K562 (cell line): ENCODE results near the gene NFATC3. TPM values are rescaled to one million over a fixed set of nuclear protein-coding genes. Genes with fewer than 3 reads are reported as not detected.

Experiments
- BHLHE40 ChIP-seq: IDR thresholded peaks from 2 replicates; pipeline ENCODE4 v1.6.1; 2011; ENCODE audit warnings: low read length, improper control_type of control experiment
- CREBBP ChIP-seq: IDR thresholded peaks from one replicate; pipeline ENCODE4 v1.6.1; 2012; ENCODE audit warnings: low read depth, mild to moderate bottlenecking, control low read depth, inconsistent platforms, low read length
- EWSR1 ChIP-seq: fragments of 450-650 bp; IDR thresholded peaks from 2 replicates; pipeline ENCODE4 v1.6.1; 2018; ENCODE audit warnings: borderline replicate concordance, mild to moderate bottlenecking, low read depth, moderate library complexity; ENCODE audit not compliant: partially characterized antibody
- FOS ChIP-seq: IDR thresholded peaks from 3 replicates; pipeline ENCODE4 v1.6.1; 2011; ENCODE audit not compliant: insufficient read length; ENCODE audit errors: extremely low read depth
- FOSL1 ChIP-seq: fragments of 200-800 bp; sonication (Bioruptor generic); conservative IDR thresholded peaks from 2 replicates; pipeline ENCODE4 v1.6.1; 2016; ENCODE audit warnings: missing genetic modification characterization, missing compliant biosample characterization
- SMARCC2 ChIP-seq: fragments of 450-650 bp; IDR thresholded peaks from 2 replicates; pipeline ENCODE4 v1.6.1; 2017; ENCODE audit warnings: antibody characterized with exemption, moderate library complexity, mild to moderate bottlenecking, low read depth
- ZNF699 ChIP-seq: fragments of 250-450 bp; sonication (Bioruptor Pico); IDR thresholded peaks from 2 replicates; pipeline ENCODE4 v1.8.0; 2021; ENCODE audit warnings: mild to moderate bottlenecking, moderate library complexity; ENCODE audit not compliant: insufficient replicate concordance
- polyA plus RNA-seq, 8 experiments: library from polyadenylated mRNA; depleted of rRNA in 4 of 8; stranded (reverse) in 5 of 8; unstranded in 3 of 8; fragments of >200 nt; fragmentation: Nextera tagmentation in 2 of 8; fragmentation: Illumina TruSeq in 1 of 8; extraction: Ambion mirVana in 2 of 8; extraction: Trizol in 1 of 8; gene quantifications; 2 replicates each; pipeline versions ENCODE4 v1.2.1 to v1.2.3, GENCODE V29; 2011 to 2014; ENCODE audit warnings: inconsistent platforms in 1 of 8, missing spikeins in 1 of 8
- total RNA-seq, 7 experiments: library from RNA; depleted of rRNA in 6 of 7; stranded (reverse); fragments of >200 nt in 6 of 7; fragmentation: Illumina TruSeq in 2 of 7; extraction: Trizol in 2 of 7; gene quantifications; 2 replicates each; pipeline versions ENCODE4 v1.2.1 to v1.2.3, GENCODE V29; 2011 to 2021; ENCODE audit warnings: low replicate concordance in 1 of 7
- TF ChIP-seq, protein P1 (sequence below): fragments of 450-650 bp; IDR thresholded peaks from 2 replicates; pipeline ENCODE4 v1.6.1; 2016; ENCODE audit warnings: mild to moderate bottlenecking, moderate library complexity
- TF ChIP-seq, protein P2 (sequence below): fragments of 250-450 bp; sonication (Bioruptor Pico); IDR thresholded peaks from 2 replicates; pipeline ENCODE4 v1.8.0; 2022; ENCODE audit warnings: inconsistent platforms
- TF ChIP-seq, protein P3 (sequence below): fragments of 450-650 bp; IDR thresholded peaks from 2 replicates; pipeline ENCODE4 v1.6.1; 2017; ENCODE audit warnings: antibody characterized with exemption

Gene NFATC3
- total and polyA plus RNA-seq, 9 of the 15 experiments (the other 6 are each of a cell fraction or from before 2014, with no cell fraction given), result 15.7 to 98.4 (median 59.4) TPM

DNA sequence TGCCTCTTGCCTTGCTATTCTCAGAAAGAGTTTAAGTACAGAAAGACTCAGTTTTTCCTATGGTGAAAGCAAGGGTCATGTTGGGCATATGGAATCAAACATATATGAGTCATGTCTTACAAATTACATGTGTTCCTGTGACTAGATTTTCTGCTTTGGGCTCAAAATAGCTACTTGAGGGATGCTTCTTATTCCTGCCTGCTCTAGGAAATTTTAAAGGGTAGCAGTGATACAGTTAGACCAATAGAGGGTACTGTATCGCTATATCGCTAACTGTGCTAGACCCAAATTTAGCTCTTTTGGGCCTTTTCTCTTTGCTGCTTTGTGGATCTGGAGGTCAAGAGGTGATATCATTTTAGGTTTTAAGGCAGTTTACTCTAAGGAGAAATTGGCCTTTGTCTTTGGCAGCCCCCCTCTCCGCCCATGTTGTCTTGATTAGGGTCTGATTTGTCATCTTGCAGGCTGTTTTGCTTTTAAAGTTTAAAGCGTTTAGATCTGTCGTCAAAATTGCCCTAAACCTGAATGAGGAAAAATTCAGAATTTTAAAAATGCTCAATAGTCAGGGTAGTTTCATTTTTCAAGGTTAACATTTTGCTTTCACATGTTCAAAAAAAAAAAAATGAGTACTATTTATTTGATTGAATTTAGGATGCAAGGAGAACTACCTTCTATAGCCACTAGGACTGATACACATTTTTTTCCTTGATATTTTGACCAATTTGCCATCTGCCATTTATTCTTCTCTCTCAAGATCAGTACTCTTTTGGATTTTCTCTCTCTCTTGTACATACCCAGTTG is 8.8 kb downstream of the NFATC3 start (continued):
- TF ChIP-seq, protein P1, sequence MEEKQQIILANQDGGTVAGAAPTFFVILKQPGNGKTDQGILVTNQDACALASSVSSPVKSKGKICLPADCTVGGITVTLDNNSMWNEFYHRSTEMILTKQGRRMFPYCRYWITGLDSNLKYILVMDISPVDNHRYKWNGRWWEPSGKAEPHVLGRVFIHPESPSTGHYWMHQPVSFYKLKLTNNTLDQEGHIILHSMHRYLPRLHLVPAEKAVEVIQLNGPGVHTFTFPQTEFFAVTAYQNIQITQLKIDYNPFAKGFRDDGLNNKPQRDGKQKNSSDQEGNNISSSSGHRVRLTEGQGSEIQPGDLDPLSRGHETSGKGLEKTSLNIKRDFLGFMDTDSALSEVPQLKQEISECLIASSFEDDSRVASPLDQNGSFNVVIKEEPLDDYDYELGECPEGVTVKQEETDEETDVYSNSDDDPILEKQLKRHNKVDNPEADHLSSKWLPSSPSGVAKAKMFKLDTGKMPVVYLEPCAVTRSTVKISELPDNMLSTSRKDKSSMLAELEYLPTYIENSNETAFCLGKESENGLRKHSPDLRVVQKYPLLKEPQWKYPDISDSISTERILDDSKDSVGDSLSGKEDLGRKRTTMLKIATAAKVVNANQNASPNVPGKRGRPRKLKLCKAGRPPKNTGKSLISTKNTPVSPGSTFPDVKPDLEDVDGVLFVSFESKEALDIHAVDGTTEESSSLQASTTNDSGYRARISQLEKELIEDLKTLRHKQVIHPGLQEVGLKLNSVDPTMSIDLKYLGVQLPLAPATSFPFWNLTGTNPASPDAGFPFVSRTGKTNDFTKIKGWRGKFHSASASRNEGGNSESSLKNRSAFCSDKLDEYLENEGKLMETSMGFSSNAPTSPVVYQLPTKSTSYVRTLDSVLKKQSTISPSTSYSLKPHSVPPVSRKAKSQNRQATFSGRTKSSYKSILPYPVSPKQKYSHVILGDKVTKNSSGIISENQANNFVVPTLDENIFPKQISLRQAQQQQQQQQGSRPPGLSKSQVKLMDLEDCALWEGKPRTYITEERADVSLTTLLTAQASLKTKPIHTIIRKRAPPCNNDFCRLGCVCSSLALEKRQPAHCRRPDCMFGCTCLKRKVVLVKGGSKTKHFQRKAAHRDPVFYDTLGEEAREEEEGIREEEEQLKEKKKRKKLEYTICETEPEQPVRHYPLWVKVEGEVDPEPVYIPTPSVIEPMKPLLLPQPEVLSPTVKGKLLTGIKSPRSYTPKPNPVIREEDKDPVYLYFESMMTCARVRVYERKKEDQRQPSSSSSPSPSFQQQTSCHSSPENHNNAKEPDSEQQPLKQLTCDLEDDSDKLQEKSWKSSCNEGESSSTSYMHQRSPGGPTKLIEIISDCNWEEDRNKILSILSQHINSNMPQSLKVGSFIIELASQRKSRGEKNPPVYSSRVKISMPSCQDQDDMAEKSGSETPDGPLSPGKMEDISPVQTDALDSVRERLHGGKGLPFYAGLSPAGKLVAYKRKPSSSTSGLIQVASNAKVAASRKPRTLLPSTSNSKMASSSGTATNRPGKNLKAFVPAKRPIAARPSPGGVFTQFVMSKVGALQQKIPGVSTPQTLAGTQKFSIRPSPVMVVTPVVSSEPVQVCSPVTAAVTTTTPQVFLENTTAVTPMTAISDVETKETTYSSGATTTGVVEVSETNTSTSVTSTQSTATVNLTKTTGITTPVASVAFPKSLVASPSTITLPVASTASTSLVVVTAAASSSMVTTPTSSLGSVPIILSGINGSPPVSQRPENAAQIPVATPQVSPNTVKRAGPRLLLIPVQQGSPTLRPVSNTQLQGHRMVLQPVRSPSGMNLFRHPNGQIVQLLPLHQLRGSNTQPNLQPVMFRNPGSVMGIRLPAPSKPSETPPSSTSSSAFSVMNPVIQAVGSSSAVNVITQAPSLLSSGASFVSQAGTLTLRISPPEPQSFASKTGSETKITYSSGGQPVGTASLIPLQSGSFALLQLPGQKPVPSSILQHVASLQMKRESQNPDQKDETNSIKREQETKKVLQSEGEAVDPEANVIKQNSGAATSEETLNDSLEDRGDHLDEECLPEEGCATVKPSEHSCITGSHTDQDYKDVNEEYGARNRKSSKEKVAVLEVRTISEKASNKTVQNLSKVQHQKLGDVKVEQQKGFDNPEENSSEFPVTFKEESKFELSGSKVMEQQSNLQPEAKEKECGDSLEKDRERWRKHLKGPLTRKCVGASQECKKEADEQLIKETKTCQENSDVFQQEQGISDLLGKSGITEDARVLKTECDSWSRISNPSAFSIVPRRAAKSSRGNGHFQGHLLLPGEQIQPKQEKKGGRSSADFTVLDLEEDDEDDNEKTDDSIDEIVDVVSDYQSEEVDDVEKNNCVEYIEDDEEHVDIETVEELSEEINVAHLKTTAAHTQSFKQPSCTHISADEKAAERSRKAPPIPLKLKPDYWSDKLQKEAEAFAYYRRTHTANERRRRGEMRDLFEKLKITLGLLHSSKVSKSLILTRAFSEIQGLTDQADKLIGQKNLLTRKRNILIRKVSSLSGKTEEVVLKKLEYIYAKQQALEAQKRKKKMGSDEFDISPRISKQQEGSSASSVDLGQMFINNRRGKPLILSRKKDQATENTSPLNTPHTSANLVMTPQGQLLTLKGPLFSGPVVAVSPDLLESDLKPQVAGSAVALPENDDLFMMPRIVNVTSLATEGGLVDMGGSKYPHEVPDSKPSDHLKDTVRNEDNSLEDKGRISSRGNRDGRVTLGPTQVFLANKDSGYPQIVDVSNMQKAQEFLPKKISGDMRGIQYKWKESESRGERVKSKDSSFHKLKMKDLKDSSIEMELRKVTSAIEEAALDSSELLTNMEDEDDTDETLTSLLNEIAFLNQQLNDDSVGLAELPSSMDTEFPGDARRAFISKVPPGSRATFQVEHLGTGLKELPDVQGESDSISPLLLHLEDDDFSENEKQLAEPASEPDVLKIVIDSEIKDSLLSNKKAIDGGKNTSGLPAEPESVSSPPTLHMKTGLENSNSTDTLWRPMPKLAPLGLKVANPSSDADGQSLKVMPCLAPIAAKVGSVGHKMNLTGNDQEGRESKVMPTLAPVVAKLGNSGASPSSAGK, result no peak
- TF ChIP-seq CREBBP, result no peak
- TF ChIP-seq, protein P2, sequence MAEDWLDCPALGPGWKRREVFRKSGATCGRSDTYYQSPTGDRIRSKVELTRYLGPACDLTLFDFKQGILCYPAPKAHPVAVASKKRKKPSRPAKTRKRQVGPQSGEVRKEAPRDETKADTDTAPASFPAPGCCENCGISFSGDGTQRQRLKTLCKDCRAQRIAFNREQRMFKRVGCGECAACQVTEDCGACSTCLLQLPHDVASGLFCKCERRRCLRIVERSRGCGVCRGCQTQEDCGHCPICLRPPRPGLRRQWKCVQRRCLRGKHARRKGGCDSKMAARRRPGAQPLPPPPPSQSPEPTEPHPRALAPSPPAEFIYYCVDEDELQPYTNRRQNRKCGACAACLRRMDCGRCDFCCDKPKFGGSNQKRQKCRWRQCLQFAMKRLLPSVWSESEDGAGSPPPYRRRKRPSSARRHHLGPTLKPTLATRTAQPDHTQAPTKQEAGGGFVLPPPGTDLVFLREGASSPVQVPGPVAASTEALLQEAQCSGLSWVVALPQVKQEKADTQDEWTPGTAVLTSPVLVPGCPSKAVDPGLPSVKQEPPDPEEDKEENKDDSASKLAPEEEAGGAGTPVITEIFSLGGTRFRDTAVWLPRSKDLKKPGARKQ, result peak; percentile 31; the same call in 1 of the 2 replicates
- no peak for TF ChIP-seq ZNF699 (CRISPR knock-in tag)
- TF ChIP-seq EWSR1, result no peak
- 0 out of 2 replicates have a peak, but pooled peaks have one; percentile 43 for TF ChIP-seq FOSL1 (tag)
- TF ChIP-seq SMARCC2, result no peak
- TF ChIP-seq, protein P3, sequence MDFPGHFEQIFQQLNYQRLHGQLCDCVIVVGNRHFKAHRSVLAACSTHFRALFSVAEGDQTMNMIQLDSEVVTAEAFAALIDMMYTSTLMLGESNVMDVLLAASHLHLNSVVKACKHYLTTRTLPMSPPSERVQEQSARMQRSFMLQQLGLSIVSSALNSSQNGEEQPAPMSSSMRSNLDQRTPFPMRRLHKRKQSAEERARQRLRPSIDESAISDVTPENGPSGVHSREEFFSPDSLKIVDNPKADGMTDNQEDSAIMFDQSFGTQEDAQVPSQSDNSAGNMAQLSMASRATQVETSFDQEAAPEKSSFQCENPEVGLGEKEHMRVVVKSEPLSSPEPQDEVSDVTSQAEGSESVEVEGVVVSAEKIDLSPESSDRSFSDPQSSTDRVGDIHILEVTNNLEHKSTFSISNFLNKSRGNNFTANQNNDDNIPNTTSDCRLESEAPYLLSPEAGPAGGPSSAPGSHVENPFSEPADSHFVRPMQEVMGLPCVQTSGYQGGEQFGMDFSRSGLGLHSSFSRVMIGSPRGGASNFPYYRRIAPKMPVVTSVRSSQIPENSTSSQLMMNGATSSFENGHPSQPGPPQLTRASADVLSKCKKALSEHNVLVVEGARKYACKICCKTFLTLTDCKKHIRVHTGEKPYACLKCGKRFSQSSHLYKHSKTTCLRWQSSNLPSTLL, result no peak
- no peak for TF ChIP-seq BHLHE40
- TF ChIP-seq FOS, result no peak
